Ectodermal cell (in vitro differentiated cells): ENCODE measurements around the gene FOXO1.

ENCODE experiments used
- H3K27ac ChIP-seq: 2 replicates; pipeline ENCODE4 v1.7.0; 2013; ENCODE audit warnings: mild to moderate bottlenecking, low read depth, low read length; ENCODE audit not compliant: insufficient read depth, poor library complexity, severe bottlenecking
- H3K27me3 ChIP-seq: 2 replicates; pipeline ENCODE4 v1.7.0; 2013; ENCODE audit warnings: mild to moderate bottlenecking, low read length; ENCODE audit not compliant: insufficient read depth, control insufficient read depth, poor library complexity, severe bottlenecking
- H3K36me3 ChIP-seq: one replicate; pipeline ENCODE4 v1.7.0; 2013; ENCODE audit warnings: low read length; ENCODE audit not compliant: control insufficient read depth, insufficient read depth
- H3K4me1 ChIP-seq: one replicate; pipeline ENCODE4 v1.7.0; 2013; ENCODE audit warnings: low read length; ENCODE audit not compliant: control insufficient read depth, insufficient read depth
- H3K4me3 ChIP-seq: 2 replicates; pipeline ENCODE4 v1.7.0; 2013; ENCODE audit warnings: low read depth, low read length, control low read depth; ENCODE audit not compliant: insufficient read depth
- H3K9me3 ChIP-seq: 2 replicates; pipeline ENCODE4 v1.7.0; 2013; ENCODE audit warnings: mild to moderate bottlenecking, low read length, moderate library complexity; ENCODE audit not compliant: control insufficient read depth
- WGBS, 2 experiments: methylation state at CpG; one replicate each; pipeline ENCODE4 v1.1.7; 2013; ENCODE audit warnings: missing lambda C conversion rate in 2 of 2; 5-methylcytosine and 5-hydroxymethylcytosine counted together

Gene FOXO1

DNA sequence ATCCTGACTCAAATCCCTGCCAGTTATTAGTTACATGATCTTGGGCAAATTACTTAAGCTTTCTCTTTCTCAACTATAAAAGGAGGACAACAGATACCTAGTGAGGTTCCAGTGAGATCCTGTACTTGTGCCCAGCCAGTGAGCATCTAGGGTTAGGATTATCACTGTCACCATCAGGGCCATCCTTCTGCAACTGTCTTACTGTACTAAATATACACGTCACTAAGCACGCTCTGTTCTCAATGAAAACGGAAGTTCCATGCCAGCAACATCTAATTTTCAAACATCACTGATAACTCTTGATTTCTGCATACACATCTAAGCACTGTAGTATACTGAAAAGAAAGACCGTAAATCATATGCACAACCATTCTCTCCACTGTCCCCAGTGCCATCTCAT lies 70.0 kb downstream of the FOXO1 start:
- H3K36me3 ChIP-seq: no peaks in the 10 kb centered on the region
- no peak overlapping the region for H3K4me3 ChIP-seq
- H3K27ac ChIP-seq: no peak overlapping the region
- H3K27me3 ChIP-seq: no peaks in the 10 kb centered on the region
- no peaks in the 10 kb centered on the region for H3K9me3 ChIP-seq
- H3K4me1 ChIP-seq: no peaks in the 10 kb centered on the region
- 89 to 95% methylated on average over 4 of the region's 4 CpGs for WGBS, 2 experiments

GRCh38 chr13:40595693-40596092 lies 70.7 kb downstream of the FOXO1 start:
- 88 to 100% methylated on average over 1 to 2 of the region's 3 CpGs for WGBS, 2 experiments
- H3K9me3 ChIP-seq: no peaks in the 10 kb centered on the region
- H3K4me1 ChIP-seq: no peaks in the 10 kb centered on the region
- H3K27me3 ChIP-seq: no peaks in the 10 kb centered on the region
- no peak overlapping the region for H3K4me3 ChIP-seq
- no peak overlapping the region for H3K27ac ChIP-seq
- H3K36me3 ChIP-seq: no peaks in the 10 kb centered on the region

DNA sequence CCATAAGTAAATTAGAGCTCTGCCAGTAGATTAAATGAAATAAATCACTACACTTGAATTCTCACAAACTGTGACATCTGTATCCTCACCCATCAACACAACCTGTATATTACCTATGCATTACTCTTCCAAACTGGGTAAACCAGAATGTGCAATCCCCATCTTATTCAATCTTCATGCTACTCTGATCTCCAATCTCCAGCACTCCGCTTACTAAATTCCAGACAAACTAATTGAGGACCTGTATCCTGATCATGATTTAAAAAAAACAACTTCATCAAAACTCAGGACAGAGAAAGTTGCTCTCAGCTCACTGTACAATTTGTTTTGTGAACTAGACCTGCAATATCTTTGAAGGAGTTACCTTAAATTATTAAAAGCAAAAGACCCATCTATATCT lies 74.4 kb downstream of the FOXO1 start:
- H3K4me1 ChIP-seq: peaks cover 6% of the 10 kb centered on the region
- H3K9me3 ChIP-seq: no peaks in the 10 kb centered on the region
- H3K4me3 ChIP-seq: no peak overlapping the region
- H3K36me3 ChIP-seq: no peaks in the 10 kb centered on the region
- 88 to 97% methylated on average over 1 of the region's 1 CpG for WGBS, 2 experiments
- H3K27me3 ChIP-seq: no peaks in the 10 kb centered on the region
- no peak overlapping the region for H3K27ac ChIP-seq

DNA sequence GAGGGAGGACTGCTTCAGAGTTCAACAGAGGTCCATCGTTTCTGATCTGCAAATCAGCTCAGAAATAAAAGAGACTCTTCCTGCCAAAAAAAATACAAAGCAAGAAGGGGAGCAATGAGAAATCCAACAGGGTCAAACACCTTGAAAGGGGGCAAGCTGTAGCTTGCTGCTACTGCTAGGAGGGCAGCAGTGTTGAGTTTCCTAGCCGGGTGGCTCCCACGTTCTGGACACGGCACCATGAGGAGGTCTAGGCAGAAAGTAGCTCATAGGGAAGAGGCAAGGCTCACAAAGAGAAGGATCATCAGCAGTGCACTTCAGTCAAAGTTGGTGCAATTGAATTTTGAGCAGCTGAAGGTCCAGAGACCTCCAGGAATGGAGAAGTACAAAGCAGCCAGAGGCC lies 75.3 kb downstream of the FOXO1 start:
- H3K4me1 ChIP-seq: peaks cover 14% of the 10 kb centered on the region
- H3K27me3 ChIP-seq: no peaks in the 10 kb centered on the region
- H3K27ac ChIP-seq: no peak overlapping the region
- no peak overlapping the region for H3K4me3 ChIP-seq
- 95% methylated on average over 4 of the region's 4 CpGs for WGBS, 2 experiments
- H3K36me3 ChIP-seq: no peaks in the 10 kb centered on the region
- no peaks in the 10 kb centered on the region for H3K9me3 ChIP-seq

GRCh38 chr13:40590112-40590862 lies 76.2 kb downstream of the FOXO1 start:
- H3K27me3 ChIP-seq: no peaks in the 10 kb centered on the region
- 93 to 97% methylated on average over 7 to 8 of the region's 8 CpGs for WGBS, 2 experiments
- peaks cover 16% of the 10 kb centered on the region for H3K4me1 ChIP-seq
- H3K4me3 ChIP-seq: no peak overlapping the region
- H3K9me3 ChIP-seq: no peaks in the 10 kb centered on the region
- no peak overlapping the region for H3K27ac ChIP-seq
- no peaks in the 10 kb centered on the region for H3K36me3 ChIP-seq

- Histone ChIP-seq H3K27ac (no peak overlapping the region), H3K36me3 (no peaks in the 10 kb centered on the region), H3K27me3 (no peaks in the 10 kb centered on the region), H3K4me1 (peaks cover 16% of the 10 kb centered on the region), H3K4me3 (no peak overlapping the region), H3K9me3 (no peaks in the 10 kb centered on the region)
- WGBS, 2 experiments: 97 to 100% methylated on average over 2 to 3 of the region's 4 CpGs
Measured at GRCh38 chr13:40589285-40590109, 76.9 kb downstream of the FOXO1 start.

DNA sequence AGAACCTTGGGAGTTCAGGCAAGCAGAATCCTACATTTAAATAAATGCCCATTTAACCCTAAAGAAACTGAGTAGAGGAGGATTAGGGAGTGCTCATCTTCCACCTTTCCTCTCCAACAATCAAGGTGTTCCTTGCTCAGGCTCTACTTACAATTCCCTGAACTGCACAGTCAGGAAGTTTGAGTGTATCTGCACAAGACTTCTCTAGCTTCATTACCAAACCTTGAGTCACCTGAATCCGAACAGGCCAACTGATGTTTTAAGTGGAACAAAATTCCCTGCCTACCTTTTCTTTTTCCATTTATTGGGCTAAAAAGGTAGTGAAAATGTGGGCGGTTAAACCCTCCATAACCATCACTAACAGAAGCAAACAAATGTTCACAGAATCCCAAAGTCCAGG lies 78.3 kb downstream of the FOXO1 start:
- Histone ChIP-seq H3K4me3 (no peak overlapping the region), H3K4me1 (peaks cover 16% of the 10 kb centered on the region), H3K36me3 (no peaks in the 10 kb centered on the region), H3K27me3 (no peaks in the 10 kb centered on the region), H3K27ac (no peak overlapping the region), H3K9me3 (no peaks in the 10 kb centered on the region)
- 82 to 89% methylated on average over 1 to 2 of the region's 2 CpGs for WGBS, 2 experiments

DNA sequence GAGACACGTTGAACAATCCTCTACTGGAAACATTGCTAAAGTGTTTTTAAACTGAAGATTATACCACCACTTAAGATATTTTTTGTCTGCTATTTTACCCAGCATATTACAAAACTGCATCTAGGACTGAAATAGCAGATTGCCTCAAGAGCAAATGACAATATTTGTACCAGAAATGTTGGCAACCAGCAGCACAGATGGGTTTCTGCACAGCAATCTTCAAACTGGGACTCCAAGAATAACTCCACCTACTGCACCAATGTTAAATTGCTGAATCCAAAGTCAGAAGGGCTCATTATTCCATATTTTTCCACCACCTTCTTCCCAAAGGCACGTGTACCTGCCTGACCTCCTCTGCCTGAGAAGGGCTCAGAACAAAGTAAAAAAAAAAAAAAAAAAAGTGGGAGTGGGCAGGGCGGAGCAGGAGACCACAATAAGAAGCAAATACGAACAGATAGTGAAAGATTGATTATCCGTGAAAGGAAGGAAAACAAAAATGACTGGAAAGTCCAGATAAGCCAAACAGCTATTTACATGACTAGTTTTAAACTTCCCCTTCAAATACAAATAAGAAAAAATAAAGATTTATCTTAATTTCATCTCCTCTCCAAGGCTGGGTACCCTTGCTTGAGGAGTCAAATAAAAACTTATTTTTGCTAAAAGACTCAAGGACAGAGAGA lies 79.4 kb downstream of the FOXO1 start:
- H3K9me3 ChIP-seq: no peaks in the 10 kb centered on the region
- no peak overlapping the region for H3K27ac ChIP-seq
- peaks cover 16% of the 10 kb centered on the region for H3K4me1 ChIP-seq
- 80 to 89% methylated on average over 5 of the region's 5 CpGs for WGBS, 2 experiments
- no peaks in the 10 kb centered on the region for H3K36me3 ChIP-seq
- H3K4me3 ChIP-seq: no peak overlapping the region
- no peaks in the 10 kb centered on the region for H3K27me3 ChIP-seq

DNA sequence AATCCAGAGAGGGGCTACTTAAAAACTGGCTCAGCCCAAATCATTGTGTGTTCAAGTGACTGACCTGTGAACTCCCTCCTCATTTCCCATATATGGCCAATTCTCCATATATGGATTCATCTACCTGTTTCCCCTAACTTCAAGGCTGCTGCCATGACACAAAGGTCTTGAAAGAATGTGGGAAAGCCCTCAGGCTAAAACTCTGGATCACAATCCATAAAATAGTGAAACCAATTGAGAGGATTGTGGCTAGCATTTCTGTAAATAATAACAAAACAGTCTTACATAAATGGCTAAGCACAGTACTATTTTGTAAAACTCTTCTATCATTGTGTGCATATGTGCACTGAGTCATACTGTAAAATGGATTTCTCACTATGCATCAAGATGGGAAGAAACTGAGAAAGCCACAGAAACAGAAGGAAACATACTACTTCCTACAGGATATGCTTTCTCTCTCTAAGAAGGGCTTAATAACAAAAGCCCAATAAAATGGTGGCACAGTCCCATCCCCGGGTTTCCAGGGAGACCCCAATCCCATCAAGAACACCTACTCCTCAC lies 80.5 kb downstream of the FOXO1 start:
- Histone ChIP-seq H3K9me3 (no peaks in the 10 kb centered on the region), H3K27me3 (no peaks in the 10 kb centered on the region), H3K36me3 (no peaks in the 10 kb centered on the region), H3K27ac (no peak overlapping the region), H3K4me1 (peaks cover 16% of the 10 kb centered on the region), H3K4me3 (no peak overlapping the region)
- 91 to 100% methylated on average over 1 of the region's 1 CpG for WGBS, 2 experiments

- Histone ChIP-seq H3K4me1 (peaks cover 10% of the 10 kb centered on the region), H3K36me3 (no peaks in the 10 kb centered on the region), H3K27ac (no peak overlapping the region), H3K4me3 (no peak overlapping the region), H3K27me3 (no peaks in the 10 kb centered on the region), H3K9me3 (no peaks in the 10 kb centered on the region)
Measured at GRCh38 chr13:40583738-40584137, 82.7 kb downstream of the FOXO1 start.
